Measurements from ENCODE around the gene PRDM16.

Gene PRDM16

DNA sequence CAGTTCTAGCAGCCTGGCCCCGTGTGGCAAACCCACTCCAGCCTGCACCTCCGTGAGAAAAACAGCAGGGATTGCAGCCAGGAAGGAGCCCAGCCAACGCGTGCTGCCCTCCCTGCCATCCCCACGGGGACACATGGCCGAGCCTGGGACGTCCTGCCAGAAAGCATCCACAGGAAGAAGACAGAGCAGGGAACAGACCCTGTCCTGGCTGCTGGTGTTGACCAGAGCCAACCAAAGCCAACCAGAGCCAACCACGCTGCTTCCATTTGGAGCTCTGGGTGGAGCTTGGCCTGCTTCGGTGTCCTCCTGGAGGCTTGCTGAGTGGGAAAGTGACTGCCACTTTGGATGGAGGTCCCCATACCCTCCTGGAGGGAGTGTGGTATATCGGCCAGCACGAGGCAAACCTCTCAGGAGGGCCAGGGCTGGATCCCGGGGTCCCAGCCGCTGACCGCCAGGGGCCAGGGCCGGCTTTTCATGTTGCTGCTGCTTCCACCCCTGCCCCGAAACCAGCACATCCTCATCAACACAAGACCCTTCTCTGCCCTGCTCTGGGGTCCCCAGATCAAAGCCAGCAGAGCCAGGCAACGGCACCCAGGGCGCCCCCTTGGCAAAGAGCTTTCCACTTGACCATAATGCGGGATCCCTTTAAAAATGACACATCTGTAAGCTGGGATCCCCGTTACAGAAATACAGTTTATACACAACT is 304.9 kb downstream of the PRDM16 start:
- DNase-seq (ENCODE audit: low spot score) = no peak

DNA sequence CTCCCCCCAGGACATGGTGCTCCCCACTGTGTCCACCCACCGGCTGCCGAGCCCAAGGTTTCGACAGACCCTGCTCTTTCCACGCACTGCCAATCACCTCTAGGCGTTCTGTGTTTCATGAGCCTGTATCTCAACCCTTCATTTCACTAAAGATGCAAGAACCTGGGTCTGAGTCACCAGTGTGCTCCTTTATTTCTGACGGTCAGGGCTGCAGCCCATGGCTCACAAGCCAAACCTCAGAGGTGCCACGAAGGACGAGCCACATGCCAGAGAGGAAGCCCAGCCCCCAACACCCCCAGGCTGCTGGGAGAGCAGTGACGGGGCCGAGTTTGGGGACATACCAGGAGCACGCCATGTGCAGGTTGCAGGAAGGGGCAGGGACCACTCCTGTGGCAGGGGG is 306.2 kb downstream of the PRDM16 start:
- no peak for DNase-seq (ENCODE audit: low spot score)

DNA sequence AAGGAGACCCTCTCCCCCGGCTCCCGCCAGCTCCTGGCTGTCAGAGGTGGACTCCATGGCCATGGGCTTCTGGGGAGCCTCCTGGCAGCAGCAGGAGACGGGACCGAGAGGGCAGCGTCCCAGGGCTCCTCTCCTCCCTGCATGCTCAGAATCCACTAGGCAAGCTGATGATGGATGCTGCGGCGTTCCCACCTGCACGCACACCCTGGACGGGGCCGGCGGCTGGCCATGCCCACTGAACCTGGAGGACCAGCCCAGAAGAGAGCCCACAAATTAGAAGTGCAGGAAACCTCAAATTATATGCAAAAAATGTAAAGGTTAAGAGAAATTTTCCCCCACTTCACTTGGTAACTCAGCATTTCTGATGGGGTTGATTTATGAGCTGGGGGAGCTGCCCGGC is 308.2 kb downstream of the PRDM16 start:
- DNase-seq (ENCODE audit: low spot score) = no peak

DNA sequence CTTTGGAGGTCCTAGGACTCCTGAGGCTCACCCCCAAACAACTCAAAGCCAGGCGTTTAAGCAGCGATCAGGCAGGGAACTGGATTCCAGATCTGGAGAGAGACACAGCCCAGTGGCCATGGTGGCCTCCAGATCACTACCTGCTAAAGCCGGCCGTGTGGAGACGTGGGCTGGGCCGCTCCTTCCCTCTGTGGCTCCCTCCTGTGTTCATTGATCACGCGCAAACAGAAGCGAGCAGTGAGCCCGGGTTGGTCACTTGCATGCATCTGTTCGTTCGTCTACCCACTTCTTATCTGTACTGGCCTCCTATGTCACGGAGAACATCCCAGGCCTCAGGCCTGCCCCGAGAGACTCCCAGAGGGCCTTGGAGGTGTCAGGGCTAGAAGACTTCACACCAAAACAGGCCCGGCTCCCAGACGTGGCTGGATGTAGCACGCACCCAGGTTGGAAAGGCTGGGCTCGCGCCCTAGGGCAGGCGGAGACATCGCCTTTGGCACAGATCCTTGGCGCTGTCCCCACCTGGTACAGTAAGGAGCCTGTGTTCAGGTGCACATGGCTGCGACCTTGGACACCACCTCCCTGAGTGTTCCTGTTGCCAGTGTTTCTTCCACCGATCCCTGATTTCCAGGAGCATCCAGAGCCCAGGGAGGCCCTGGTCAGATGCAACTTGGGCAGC is 308.7 kb downstream of the PRDM16 start:
- no peak for DNase-seq (ENCODE audit: low spot score)

DNA sequence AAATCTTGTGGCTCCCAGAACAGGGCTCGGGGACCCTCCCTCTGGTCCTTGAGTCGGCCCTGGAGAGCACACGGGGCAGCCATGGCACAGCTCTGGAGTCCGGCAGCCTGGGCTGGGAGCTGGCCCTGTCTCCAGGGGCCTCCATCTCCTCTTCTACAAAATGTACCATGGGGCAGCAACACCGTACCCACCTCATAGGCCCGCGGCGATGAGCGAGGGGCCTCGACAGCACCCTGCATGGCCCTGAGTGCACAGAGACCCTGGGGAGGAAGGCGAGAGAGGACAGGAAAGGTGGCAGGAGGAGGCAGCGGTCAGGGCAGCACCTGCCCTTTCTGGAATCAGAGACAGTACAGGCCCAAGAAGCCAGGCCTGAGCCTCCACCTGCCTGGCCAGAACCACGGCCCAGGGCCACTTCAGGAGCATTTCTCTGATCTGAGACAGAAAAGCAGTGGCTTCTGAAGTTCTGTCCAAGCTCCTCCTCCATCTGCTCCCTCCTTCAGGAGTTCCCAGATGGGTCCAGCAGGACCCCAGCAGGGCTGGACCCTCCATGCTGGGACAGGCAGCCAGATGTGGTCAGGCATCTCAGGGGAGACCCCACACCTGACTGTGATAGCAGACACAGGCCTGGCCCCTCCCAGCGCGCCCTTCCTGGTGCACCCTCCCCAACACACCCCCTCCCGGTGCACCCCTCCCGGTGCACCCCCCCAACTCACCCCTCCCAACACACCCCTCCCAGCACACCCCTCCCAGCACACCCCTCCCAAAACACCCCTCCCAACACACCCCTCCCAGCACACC is 309.6 kb downstream of the PRDM16 start:
- no peak for DNase-seq (ENCODE audit: low spot score)

DNA sequence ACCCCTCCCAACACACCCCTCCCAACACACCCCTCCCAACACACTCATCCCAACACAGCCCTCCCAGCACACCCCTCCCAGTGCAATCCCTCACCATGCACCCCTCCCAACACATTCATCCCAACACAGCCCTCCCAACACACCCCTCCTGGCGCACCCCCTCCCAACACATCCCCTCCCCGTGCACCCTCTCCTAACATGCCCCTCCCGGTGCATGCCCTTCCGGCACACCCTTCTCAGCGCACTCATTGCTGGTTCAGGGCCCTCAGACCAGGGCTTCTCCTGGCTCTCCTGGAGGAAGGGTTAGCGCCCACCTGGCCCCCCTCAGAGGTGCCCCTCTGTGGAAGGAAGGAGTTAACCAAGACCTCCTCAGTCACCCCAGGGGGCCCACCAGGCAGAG is 310.9 kb downstream of the PRDM16 start:
- no peak for DNase-seq (ENCODE audit: low spot score)

DNA sequence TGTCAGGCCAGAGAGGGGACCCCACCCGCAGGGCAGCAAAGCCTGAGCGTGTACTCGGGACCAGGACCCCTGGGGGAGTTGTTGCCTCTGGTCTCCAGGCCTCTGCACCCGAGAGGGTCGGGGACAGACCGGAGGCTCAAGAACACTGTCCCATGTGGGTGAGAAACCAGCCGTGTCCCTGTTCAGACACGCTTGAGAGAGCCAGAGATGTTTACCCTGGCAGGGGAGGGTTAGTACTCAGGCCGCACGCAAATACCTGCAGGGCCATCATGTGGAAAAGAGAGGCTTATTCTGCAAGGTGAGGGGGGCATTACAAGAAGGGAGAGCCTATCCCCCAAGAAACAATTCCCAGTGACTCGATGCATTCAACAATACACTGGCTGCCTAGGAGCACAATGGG is 311.5 kb downstream of the PRDM16 start:
- no peak for DNase-seq (ENCODE audit: low spot score)

DNA sequence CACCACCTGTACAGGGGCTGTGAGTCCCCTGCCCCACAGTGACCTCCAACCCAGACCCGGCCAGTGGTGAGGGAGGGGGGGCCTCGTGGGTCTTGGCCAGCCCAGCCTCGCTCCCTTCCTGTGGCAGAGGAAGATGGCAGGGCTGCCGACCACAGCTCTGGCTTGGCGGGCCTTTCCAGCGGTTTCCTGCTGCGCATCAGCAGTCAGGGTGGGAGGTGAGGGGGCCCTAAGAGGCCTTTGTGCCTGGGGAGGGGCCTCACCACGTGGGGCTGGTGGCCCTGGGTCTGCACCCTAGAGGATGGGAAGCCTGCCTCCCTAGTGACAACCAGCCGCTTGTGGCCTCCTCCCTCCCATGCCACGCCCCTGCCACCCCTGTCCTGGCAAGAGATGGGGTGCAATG is 312.9 kb downstream of the PRDM16 start:
- no peak for DNase-seq (ENCODE audit: low spot score)

DNA sequence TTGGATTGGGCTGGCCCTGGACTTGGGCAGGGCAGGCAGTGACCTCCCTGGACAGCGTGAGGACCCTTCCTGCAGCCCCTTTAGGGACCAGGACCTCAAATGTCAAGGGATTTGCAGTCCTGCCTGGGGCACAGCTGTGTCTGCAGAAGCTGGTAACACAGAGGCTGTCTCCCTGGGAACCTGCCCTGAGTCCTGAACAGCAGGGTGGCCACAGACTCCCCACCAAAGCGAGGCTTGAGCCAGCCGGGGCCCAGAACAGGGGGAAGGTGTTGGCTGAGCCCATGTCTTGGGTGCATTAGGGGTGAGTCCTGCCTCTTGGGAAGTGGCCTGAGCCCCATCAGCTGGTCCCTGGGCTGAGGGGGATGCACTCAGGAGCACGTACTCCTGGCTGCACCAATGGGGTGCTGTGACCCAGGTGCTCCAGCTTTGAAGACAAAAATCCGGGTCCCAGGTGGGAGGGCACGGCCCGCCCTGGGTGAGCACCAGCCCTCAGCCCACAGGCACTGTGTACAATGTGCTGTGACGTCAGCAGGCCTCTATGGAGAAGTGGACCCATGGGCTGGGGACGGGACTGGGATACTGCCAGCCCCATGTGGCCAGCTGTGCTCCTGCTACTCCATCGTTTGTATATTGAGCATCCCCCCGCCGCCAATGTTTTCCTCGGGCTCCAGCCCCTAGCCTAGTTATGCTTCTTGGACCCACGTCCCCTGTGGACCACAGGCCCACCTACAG is 313.5 kb downstream of the PRDM16 start:
- DNase-seq (ENCODE audit: low spot score) = no peak

DNA sequence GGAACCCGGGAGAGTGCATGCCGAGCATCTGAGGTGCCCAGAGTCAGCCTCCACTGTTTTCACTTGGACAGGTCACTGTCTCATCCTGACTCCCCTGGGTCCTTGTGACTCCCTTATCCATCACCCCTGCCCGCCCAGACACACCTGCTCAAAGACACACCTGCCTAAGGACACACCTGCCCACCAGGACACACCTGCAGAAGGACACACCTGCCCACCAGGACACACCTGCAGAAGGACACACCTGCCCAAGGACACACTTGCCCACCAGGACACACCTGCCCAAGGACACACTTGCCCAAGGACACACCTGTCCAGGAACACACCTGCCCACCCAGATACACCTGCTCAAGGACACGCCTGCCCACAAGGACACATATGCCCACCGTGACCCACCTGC is 314.7 kb downstream of the PRDM16 start:
- no peak for DNase-seq (ENCODE audit: low spot score)

DNA sequence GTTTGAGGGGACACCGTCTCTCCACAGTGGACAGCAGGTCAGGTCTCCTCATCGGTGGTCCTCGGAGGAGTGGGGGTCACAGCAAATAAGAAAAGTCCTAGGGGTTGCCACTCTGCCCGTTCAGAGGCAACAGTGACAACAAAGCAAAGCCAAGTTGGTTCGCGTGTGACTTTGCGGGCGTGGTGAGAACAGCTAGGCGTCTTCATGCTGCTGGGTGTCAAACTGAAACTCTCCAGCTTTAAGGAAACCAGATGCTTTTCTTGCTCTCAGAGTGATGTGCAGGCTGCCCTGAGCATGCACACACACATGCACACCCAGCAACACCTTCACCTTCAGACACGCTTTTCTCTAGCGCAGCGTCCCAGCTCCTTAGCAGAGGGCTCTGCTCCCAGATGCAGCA is 315.4 kb downstream of the PRDM16 start:
- DNase-seq (ENCODE audit: low spot score) = no peak

DNA sequence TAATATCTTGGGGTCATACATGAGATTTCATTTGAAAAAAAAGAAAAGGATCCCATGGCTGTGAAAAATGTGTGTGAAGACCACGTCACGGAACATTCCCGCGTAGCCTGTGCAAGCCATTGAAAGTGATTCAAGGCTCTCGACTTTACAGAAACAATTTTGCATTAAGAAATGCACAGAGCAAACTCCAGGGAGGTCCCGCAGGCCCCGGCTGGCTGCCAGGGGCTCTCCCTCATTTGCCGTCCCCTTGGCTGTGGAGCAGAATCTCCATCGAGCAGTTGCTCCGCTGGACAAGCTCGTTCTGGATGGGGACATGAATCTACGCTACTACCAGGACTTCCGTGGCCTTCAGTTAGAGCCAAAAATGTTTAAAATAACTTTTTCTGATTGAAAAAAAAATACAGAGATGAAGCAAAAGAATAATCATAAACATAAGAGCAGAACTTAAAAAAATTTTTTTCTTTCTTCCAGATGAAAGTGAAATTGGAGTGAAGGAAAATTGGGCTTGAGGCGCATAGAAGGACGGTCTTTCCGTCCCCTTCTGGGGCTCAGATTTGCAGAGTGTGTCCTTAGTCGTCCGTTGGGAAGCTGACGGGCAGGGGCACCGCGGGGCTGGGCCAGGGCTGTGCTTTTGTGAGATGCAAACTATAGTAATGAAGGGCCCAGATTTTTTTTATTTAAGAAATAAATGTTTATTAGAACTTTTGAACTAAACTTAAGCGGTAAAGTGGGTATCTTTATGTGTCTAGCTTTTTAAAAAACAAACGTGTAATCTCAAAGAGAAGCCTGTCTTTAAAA is 317.4 kb downstream of the PRDM16 start:
- DNase-seq (ENCODE audit: low spot score) = no peak

DNA sequence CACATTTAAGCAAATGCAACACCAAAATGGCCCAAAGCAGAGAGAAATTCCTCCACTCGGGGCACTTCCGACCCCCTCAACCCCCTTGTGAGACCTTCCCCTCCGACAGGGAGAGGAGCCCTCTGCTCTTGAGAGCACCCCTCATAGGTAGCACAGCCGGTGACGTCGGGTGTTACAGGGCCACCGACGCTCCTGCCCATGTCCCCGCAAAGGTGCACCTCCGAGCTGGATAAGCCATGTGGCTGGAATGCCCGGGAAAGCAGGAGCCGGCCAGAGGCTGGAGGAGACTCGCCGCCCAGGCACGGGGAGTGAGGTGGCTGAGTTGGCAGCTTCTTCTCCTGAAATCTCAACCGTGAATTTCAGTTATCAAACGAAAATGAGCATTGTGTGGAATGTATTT is 318.4 kb downstream of the PRDM16 start:
- DNase-seq (ENCODE audit: low spot score) = no peak

DNA sequence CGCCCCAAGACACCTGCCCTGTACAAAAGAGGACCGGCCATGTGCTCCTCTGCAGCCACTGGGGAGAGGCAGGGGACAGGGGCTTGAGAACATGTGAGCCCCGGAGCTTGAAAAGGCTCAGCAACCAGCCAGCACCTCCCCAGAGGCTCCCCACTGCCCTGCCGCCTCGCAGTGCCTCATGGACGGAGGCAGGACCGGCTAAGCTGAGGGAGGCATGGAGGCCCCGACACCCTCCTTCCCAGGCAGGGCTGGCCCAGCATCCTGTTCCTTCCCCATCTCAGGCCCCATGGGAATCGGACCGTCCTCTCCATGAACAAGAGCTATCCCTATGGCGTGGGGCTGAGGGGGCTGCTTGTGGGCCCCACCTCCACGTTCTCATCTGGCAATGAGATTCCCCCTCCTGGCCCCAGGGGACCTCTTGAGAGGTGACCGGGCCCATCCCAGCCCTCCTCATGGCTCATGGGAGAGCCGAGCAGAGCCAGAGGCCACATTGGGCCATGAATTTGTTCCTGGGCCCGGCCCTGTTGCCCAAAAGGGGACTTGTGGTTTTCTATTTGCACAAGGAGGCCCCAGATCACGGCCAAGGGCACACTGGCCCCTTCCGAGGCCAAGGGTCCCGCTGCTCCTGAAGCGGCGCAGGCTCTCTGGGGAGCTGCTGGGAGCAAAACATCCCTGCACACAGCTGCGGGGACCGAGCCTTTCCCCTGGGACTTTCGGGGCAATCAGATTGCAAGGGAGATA is 320.3 kb downstream of the PRDM16 start:
- DNase-seq (ENCODE audit: low spot score) = no peak

DNA sequence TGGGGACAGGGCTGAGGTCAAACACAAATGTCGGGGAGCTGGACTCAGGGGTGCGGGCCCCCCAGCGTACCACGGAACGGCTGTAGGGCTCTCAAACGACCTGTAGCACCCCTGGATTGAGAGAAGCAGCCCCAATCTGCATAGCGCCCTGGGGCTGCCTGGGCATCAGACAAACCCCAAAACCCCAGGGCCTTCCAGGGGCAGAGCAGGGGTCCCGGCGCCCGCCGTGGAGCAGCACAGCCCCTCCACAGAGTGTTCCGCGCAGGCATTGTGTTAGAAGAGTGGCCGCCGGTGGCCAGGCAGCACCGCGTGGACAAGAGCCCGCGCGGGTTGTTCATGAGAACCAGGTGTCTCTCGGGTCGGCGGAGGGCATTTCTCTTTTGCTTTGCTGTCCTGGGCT is 321.3 kb downstream of the PRDM16 start:
- DNase-seq (ENCODE audit: low spot score) = no peak

DNA sequence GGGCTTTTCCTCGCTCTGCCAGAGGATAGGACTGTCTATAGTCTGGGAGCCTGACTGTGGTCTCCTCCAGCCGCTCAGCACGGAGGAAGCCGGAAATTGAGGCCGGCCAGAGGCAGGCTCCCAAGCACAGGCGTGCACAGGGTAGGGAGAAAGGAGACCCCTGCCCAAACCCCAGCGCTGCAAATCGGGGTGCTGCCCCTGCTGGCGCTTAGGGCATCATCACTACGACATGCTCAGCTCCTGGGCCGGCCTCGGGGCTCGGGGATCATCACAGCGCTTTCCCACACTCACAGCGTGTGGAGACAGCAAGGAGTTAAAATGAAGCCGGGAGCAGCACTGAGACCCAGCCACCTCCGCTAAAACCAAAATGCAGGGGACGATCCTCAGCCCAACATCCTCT is 322.7 kb downstream of the PRDM16 start:
- DNase-seq (ENCODE audit: low spot score) = no peak

DNA sequence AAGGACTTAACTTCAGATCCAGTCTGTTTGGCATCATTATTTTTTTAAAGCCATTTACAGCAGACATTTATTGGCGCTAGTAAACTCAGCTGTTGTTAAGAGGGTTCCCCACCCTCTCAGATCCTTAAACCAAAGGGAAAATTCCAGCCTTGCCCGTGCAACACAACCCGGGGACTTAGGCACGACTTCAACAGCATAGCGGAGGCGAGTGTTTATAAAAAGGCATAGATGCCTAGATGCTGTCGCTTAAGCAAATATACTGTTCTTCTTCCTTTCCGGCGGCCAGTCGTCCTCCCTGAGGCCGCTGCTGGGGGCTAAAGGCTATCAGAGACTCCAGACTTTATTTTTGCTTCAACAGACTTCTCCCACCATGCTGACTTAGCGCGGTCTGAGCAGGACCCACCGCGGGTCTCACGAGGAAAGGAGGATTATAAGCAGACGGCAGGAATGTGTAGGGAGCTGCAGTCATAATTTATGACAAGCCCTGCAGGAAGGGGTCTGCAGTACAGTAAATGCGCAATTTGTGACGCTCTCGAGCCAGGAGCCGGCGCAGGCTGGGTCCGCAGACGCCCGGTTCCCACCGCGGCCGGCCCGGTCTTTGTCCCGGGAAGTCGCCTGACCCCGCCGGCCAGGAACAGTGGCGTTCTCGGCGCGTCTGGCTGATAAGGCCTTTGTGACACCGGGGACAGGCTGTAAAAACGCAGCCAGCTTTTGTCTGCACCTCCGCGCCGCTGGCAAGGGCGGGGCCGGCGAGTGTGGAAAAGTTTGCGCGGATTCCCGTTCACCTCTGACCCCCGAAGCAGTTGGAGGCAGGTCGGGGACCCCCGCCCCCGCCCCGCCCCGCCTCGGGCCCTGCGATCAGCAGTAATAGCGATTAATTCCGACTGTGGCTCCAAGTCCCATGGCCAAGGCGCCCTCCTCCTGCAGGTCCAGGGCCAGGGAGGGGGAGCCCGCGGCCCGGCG is 324.3 kb downstream of the PRDM16 start:
- DNase-seq (ENCODE audit: low spot score) = no peak

DNA sequence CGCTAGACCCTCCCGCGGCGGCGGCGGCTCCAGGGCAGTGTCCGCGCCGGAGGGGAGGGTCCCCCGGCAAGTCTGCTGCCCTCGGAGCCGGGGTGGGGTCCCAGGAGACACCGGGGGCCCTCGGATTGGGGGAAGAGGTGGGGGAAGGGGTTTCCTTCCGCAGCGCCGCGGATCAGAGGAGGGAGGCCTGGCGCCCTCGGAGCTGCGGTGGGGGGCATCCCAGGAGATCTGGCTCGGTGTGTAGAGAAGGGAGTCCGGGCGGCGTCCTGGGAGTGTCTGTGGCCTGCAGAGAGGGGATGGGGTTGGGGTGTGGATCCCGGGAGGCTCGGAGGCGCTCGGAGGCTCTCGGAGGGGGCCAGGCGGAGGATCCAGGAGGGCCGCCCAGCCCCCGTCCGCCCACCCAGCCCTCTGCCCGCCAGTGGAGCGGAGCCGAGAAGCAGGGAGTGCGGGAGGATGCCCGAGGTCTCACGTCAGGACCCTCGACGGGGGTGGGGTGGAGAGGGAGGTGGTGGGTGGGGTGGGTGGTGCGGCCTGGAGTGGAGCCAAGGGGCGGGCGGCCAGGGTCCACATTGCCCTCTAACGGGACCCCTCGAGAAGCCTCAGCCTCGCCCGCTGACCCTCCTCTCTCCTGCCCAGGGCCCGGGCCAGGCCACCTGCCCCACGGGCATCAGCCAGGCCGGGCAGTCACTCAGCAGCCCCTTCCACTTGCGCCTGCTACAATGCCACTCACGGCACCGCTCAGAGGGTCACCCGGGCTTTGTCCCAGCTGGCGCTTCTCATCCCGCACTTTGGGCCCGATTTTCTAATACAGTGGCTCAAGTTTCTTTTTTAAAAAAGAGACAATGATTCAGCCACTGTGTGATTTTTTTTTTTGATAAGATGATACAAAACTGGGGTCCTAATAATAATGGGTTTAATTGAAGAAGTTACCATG is 325.3 kb downstream of the PRDM16 start:
- DNase-seq (ENCODE audit: low spot score) = no peak

DNA sequence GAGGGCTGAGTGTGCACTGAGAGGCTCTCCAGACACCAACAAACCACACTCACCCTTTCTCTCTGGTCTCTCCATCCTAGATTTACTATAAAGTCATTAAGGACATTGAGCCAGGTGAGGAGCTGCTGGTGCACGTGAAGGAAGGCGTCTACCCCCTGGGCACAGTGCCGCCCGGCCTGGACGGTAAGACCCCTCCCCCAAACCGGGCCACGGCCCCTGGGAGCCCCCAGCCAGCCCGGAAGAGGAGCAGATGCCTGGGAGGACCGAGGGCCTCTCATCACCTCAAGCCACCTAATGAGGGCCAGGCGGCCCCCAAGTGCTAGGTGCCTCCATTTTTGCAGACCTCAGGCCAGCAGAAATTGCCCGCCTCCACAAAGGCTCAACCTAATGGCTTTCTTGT is 327.4 kb downstream of the PRDM16 start:
- no peak for DNase-seq (ENCODE audit: low spot score)
